HG02943 (cell line): ENCODE results near the gene EP300.
"Not testable (repeated sequence)": the region's sequence is repeated elsewhere in the genome, so short reads cannot be mapped to it uniquely, and the experiment has no call there.

ENCODE experiments used
- ATAC-seq: cut with Tn5 transposase; IDR thresholded peaks from one replicate; pipeline ENCODE4 v1.9.1; 2021; ENCODE audit warnings: mild to moderate bottlenecking, low read depth, moderate library complexity; ENCODE audit not compliant: unreplicated experiment

The EP300 gene

DNA sequence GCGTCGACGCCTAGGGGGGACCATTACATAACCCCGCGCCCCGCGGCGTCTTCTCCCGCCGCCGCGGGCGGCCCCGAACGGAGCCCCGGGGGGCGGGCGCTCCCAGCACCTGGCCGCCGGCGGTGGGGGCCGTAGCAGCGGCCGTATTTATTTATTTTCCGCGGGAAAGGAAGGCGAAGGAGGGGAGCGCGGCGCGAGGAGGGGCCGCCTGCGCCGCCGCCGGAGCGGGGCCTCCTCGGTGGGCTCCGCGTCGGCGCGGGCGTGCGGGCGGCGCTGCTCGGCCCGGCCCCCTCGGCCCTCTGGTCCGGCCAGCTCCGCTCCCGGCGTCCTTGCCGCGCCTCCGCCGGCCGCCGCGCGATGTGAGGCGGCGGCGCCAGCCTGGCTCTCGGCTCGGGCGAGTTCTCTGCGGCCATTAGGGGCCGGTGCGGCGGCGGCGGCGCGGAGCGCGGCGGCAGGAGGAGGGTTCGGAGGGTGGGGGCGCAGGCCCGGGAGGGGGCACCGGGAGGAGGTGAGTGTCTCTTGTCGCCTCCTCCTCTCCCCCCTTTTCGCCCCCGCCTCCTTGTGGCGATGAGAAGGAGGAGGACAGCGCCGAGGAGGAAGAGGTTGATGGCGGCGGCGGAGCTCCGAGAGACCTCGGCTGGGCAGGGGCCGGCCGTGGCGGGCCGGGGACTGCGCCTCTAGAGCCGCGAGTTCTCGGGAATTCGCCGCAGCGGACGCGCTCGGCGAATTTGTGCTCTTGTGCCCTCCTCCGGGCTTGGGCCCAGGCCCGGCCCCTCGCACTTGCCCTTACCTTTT, at the start of gene EP300:
EP300 (plus strand) TSS at position 570 of the 795 bp plus-strand sequence. CDS start 413 bp downstream, outside the sequence.
- peak; percentile 33 for ATAC-seq

DNA sequence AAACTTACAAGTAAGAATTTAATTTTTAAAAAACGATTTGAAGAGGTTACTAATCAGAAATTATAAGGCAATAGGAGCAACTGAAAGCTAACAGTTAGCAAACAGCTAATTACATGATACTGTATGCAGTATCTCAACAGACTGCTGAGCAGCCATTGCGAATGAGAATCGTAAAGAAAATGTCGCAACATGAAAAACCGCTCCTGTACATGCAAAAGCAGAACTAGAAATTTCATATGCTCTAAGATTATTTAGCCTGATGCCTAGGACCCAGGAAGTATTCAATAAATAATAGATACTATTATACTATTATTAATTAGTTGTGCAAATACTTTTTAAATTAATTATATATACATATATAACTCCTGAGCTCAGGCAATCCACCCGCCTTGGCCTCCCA, 48.7 kb upstream of the EP300 start:
- ATAC-seq, result no peak

DNA sequence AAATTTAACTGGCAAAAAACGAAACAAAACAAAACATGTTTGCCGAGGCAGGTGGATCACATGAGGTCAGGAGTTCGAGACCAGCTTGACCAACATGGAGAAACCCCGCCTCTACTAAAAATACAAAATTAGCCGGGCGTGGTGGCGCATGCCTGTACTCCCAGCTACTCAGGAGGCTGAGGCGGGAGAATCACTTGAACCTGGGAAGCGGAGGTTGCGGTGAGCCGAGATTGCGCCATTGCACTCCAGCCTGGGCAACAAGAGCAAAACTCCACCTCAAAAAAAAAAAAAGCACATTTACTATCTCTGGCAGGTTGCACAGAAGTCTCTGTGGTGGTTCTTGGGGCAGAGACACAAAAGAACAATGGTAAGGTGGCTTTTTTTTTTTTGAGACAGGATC, 46.8 kb upstream of the EP300 start:
- ATAC-seq, result not testable (repeated sequence)

DNA sequence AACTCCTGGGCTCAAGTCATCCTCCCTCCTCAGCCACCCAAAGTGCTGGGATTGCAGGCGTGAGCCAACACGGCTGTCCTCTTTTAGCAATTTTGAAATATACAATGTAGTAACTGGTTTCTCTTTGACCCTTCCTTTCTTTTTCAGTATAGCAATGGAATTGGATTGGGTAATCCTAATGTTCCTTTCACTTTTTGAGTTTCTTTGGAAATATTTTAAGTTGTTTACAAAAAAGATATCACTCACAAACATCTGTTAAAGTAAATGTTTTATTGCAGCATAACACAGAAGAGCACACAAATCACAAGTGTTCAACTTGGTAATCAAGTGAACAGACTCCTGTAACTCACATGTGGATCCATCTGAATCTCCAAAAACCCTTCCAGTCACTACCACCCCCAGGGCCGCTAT, 44.6 kb upstream of the EP300 start:
- ATAC-seq, result no peak

DNA sequence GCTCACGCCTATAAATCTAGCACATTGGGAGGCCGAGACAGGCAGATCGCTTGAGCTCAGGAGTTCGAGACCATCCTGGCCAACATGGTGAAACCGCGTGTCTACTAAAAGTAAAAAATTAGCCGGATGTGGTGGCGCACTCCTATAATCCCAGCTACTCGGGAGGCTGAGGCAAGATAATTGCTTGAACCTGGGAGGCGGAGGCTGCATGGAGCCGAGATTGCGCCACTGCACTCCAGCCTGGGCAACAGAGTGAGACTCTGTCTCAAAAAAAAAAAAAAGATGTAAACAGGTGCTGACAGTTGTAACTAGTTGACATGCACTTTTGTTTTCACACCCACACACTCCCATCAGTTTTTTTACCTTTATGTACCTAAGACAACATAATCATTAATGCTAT, 44.0 kb upstream of the EP300 start:
- not testable (repeated sequence) for ATAC-seq

DNA sequence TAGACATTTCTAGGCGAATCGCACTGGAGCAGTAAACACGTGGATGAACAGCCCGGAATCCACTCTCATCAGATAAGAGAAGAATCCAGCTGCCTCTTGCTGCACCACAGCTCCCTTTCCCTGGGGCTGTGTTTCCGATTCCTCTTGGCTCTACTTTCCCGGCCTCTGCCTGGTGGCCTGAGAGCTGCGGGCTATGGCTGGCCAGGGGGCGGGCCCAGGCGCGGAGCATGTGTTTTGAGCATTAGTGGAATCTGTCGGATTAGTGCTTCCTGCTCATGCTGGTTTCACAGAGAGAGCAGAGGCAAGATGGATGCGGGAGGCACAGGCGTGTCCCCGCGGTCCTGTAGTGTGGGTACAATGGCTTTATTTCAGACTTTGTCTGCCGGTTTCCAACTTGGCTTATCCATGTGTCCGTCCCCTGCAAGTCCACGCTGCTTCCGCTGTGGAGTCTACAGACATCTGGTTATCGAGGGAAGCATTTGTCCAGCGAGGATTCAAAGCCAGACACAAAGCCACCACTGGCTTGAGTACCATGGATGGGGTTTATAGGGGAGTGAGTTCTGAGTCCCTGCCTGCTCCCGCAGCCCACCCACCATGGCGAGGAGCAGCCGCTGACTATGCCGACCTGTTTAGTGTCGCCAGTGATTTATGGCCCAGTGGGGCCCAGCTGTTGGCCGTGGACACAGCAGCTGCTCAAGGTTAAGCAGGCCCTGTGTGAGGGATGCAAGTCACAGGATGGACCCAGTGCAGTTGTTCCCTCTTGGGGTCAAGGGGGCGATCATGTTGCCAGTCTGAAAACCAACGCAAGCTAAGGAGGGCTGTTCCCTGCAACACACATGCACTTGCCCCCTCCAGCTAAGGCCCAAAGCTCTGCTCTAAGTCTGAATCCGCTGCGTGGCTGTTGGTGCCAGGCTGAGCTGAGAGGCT, 43.3 kb upstream of the EP300 start:
- ATAC-seq, result no peak

DNA sequence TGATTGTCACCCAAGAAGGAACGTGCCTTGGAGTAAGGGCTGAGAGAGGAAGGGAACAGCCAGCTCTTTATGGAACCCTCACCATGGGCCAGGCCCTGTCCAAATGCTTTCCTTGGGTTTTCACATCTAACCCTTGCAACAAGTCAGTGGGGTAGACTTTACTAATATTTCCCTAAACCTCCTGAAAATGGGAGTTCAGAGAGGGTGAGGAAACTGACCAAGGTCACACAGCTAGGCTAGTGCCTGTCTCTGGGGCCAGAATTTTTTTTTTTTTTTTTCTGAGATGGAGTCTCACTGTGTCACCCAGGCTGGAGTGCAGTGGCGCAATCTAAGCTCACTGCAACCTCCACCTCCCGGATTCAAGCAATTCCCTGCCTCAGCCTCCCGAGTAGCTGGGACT, 42.6 kb upstream of the EP300 start:
- ATAC-seq, result not testable (repeated sequence)

DNA sequence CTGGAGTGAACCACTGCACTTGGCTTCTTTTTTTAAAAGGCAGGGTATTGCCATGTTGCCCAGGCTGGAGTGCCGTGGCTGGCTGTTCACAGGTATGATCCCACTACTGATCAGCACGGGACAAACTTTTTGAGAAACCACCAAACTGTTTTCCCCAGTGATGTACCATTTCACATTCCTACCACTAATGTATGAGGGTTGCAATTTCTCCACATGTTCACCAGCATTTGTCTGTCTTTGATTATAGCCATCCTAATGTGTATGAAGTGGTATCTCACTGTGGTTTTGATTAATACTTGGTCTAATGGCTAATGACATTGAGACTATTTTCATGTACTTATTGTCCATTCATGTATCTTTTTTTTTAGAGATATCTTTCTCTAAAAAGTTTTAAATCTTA, 41.5 kb upstream of the EP300 start:
- no peak for ATAC-seq

DNA sequence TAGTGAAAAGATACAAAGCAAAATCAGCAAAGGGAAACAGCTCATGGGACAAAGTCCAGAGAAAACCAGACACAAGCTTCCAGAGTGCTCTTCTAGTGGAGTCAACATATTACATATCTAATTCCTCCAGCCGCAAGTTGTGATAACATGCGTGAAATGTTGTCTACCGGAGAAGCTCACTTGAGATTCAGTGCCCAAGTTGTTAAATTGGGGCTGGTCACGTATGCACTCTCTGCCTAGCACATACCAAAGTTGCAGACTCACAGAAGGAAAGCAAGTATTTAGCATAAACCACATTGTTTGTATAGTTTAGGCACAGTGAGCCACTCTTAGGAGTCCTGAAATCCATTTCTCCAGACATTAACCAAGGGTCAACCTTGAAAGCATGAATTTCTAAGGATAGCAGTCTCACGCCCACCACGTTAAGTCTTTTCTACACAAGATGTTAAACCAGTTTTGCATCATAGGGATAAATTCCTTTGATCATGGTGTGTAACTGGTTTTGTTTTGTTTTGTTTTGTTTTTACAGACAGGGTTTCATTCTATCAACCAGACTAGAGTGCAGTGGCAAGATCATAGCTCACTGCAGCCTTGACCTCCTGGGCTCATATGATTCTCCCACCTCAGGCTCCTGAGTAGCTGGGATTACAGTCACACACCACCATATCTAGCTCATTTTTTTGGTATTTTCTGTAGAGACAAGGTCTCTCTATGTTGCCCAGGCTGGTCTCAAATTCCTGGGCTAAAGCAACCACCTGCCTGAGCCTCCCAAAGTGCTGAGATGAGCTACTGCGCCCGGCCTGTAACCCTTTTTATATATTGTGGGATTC, 39.5 kb upstream of the EP300 start:
- no peak for ATAC-seq

DNA sequence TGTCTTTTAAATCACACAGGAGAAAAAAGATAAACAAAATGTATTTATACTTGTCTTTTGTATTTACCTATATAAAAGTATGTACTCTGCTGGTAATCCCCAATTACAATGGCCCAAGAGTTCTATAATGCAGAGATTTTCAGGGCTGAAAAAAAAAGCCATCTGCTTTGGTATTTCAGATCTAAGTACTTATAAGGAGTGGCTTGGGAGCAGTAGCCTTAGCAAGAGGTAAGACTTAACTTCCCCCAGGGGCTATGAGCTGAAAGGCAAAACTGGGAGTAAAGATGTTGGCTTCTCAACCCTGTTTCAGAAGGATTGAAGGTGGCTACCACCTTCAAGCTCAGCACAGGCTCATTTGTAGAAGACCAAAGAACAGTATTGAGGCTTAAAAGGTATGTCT, 35.3 kb upstream of the EP300 start:
- ATAC-seq, result no peak

DNA sequence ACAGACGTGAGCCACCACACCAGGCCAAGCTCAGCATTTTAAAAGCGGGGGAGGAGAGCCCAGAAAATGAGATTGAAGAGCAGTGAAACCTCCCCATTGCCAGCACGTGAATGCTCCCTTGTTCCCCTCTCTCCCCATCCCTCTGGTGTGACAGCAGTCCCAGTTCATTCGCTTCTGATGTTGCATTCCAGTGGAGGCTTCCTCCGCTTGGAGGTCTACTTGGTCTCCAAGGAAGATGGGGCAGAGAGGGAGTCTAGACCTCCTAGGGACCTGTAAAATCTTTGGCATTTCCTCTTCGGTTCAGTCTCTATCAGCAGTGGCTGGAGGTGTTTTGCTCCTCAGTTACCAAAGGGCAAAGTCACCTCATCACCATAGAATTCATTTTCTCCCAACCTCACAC, 30.2 kb upstream of the EP300 start:
- ATAC-seq, result no peak

DNA sequence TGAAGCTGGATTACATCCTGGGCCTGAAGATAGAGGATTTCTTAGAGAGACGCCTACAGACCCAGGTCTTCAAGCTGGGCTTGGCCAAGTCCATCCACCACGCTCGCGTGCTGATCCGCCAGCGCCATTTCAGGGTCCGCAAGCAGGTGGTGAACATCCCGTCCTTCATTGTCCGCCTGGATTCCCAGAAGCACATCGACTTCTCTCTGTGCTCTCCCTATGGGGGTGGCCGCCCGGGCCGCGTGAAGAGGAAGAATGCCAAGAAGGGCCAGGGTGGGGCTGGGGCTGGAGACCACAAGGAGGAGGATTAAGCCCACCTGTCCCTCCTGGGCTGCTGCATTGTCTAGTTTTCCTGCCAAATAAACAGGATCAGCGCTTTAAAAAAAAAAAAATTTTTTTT, 28.1 kb upstream of the EP300 start:
- ATAC-seq, result not testable (repeated sequence)

DNA sequence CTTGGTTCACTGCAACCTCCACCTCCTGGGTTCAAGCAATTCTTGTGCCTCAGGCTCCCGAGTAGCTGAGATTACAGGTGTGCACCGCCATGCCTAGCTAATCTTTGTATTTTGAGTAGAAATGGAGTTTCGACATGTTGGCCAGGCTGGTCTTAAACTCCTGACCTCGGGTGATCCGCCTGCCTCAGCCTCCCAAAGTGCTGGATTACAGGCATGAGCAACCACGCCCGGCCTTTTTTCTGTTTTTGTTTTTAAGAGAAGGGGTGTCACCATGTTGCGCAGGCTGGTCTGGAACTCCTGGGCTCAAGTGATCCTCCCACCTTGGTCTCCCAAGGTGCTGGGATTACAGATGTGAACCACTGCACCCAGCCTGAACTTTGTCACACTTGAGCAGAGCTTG, 26.1 kb upstream of the EP300 start:
- not testable (repeated sequence) for ATAC-seq

DNA sequence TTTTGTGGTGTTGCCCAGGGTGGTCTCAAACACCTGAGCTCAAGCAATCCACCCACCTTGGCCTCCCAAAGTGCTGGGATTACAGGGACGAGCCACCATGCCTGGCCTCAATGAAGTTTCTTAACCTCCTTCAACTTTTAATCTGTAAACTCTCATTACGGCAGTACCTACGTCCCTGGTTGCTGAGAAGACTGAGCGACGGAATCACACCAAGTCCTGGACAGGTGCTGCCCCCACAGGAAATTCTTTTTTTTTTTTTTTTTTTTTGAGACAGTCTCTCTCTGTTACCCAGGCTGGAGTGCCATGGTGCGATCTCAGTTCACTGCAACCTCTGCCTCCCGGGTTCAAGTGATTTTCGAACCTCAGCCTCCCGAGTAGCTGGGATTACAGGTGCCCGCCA, 24.4 kb upstream of the EP300 start:
- ATAC-seq, result not testable (repeated sequence)

DNA sequence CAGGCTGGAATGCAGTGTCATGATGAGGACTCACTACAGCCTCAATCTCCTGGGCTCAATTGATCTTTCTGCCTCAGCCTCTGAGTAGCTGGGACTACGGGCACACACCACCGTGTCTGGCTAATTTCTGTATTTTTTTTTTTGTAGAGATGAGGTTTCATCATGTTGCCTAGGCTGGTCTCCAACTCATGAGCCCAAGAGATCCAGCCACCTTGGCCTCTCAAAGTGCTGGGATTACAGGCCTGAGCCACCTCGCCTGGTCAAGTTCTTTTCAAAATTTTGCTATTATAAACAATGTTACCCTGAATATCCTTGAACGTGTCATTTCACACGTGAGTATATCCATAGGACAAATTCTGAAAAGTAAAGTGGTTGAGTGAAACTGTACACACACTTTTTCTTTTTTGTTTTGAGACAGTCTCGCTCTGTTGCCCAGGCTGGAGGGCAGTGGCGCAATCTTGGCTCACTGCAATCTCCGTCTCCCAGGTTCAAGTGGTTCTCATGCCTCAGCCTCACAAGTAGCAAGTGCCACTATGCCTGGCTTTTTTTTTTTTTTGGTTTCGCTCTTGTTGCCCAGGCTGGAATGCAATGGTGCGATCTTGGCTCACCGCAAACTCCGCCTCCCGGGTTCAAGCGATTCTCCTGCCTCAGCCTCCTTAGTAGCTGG, 21.6 kb upstream of the EP300 start:
- no peak for ATAC-seq

DNA sequence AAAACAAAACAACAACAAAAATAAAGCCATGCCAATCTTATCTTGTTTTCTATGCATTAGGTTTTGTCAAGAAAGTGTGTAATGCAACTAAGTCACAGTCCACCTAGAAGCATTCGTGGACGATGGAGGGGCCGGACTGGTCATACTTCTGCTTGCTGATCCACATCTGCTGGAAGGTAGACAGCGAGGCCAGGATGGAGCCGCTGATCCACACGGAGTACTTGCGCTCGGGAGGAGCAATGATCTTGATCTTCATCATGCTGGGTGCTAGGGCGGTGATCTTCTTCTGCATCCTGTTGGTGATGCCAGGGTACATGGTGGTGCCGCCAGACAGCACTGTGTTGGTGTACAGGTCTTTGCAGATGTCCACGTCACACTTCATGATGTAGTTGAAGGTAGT, 18.3 kb upstream of the EP300 start:
- ATAC-seq, result no peak

DNA sequence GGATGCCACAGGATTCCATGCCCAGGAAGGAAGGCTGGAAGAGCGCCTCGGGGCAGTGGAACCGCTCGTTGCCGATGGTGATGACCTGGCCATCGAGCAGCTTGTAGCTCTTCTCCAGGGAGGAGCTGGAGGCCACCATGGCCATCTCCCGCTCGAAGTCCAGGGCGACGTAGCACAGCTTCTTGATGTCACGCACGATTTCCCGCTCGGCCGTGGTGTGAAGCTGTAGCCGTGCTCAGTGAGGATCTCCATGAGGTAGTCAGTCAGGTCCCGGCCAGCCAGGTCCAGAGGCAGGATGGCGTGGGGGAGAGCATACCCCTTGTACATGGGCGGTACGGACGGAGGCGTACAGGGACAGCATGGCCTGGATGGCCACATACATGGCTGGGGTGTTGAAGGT, 17.9 kb upstream of the EP300 start:
- ATAC-seq, result no peak

DNA sequence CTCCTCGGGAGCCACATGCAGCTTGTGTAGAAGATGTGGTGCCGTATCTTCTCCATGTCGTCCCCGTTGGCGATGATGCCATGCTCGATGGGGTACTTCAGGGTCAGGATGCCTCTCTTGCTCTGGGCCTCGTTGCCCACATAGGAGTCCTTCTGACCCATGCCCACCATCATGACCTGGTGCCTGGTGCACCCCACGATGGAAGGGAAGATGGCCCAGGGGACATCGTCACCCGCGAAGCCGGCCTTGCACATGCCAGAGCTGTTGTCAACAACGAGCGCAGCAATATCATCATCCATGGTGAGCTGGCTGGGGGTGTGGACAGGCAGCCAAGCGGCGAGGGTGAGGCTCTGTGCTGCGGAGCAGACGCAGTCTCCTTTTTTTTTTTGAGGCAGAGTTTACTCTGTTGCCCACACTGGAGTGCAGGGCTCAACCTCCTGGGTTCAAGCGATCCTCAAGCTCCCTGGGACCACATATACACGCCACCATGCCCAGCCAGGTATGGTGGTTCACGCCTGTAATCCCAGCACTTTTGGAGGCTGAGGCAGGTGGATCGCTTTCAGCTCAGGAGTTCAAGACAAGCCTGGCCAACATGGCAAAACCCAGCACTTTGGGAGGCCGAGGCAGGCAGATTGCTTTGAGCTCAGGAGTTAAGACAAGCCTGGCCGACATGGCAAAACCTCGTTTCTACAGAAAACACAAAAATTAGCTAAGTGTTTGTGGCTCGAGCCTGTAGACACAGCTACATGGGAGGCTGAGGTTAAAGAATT, 17.3 kb upstream of the EP300 start:
- ATAC-seq, result no peak

DNA sequence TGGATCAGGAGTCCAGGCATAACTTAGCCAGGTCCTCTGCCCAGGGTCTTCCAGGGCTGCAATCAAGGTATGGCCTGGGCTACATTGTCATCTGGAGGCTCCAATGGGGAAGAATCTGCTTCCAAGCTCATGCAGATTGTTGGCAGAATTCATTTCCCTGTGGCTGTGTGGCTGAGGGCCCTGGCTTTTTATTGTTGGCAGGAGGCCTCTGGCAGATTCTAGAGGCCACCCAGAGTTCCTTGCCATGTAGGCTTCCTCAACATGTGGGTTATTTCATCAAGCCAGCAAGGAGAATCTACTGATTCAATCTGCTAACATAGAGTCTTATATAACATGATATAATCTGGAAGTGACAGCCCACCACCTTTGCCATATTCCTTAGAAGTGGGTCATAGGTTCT, 16.4 kb upstream of the EP300 start:
- no peak for ATAC-seq
